GM23248 (cell line): ENCODE results near the gene C2orf74.

Source experiments
- EZH2 ChIP-seq: fragments of 200-600 bp; sonication (generic); IDR thresholded peaks from 2 replicates; pipeline ENCODE4 v1.6.1; 2018; ENCODE audit warnings: antibody characterized with exemption, mild to moderate bottlenecking; ENCODE audit not compliant: insufficient read depth, poor library complexity, severe bottlenecking
- EZH2phosphoT487 ChIP-seq: fragments of 200-600 bp; sonication (generic); IDR thresholded peaks from 2 replicates; pipeline ENCODE4 v1.6.1; 2018; ENCODE audit warnings: antibody characterized with exemption, moderate library complexity, mild to moderate bottlenecking, low read depth; ENCODE audit not compliant: insufficient read depth

GRCh38 chr2:61125123-61125710 lies 36.8 kb upstream of the C2orf74 start:
- TF ChIP-seq EZH2phosphoT487 (no peak), EZH2 (no peak)
